A673 (cell line): ENCODE data around the gene JAKMIP1. TPM values are rescaled to one million over a fixed set of nuclear protein-coding genes. Genes with fewer than 3 reads are reported as not detected.

Source experiments
- BruUV-seq: library from RNA; stranded (reverse); fragments of 400-500 nt; replicated peaks from 2 replicates; lab custom pipeline; 2021; lab: Mats Ljungman, UMichigan
- CTCF ChIA-PET: fragments of 300-600 bp; sonication (Branson Sonifier 250); formaldehyde crosslinking; loops from one replicate; lab custom pipeline; 2022; ENCODE audit warnings: antibody characterized with exemption; lab: Charles Lee
- POLR2A ChIA-PET: fragments of 300-600 bp; sonication (Branson Sonifier 250); formaldehyde crosslinking; loops from one replicate; lab custom pipeline; 2022; ENCODE audit warnings: antibody characterized with exemption; ENCODE audit not compliant: low non-redundant PET; lab: Charles Lee
- DNase-seq: peaks from one replicate; pipeline ENCODE4 v3.0.0-alpha.2; 2015; ENCODE audit warnings: low spot score
- H3K27ac ChIP-seq: fragments of 200-600 bp; sonication (generic); 2 replicates; pipeline ENCODE4 v1.5.1; 2016; ENCODE audit warnings: mixed run types, low read depth, mild to moderate bottlenecking, mixed read lengths, antibody characterized with exemption, low read length; ENCODE audit not compliant: poor library complexity, severe bottlenecking
- H3K27me3 ChIP-seq: fragments of 200-600 bp; sonication (generic); replicated peaks from 2 replicates; pipeline ENCODE4 v1.6.1; 2017; ENCODE audit warnings: mixed run types, low read depth, mild to moderate bottlenecking, mixed read lengths, antibody characterized with exemption, low read length; ENCODE audit not compliant: insufficient read depth, poor library complexity
- H3K36me3 ChIP-seq: fragments of 200-600 bp; sonication (generic); 2 replicates; pipeline ENCODE4 v1.6.1; 2016; ENCODE audit warnings: mixed run types, mild to moderate bottlenecking, mixed read lengths, antibody characterized with exemption, low read length; ENCODE audit not compliant: insufficient read depth, poor library complexity, severe bottlenecking
- H3K4me1 ChIP-seq: fragments of 200-600 bp; sonication (generic); 2 replicates; pipeline ENCODE4 v1.6.1; 2017; ENCODE audit warnings: mixed run types, mild to moderate bottlenecking, mixed read lengths, antibody characterized with exemption, low read length; ENCODE audit not compliant: insufficient read depth, poor library complexity, severe bottlenecking
- H3K4me3 ChIP-seq: fragments of 200-600 bp; sonication (generic); 2 replicates; pipeline ENCODE4 v1.5.1; 2016; ENCODE audit warnings: low read depth, mixed run types, mild to moderate bottlenecking, mixed read lengths, low read length; ENCODE audit not compliant: poor library complexity, severe bottlenecking
- H3K9me3 ChIP-seq: fragments of 200-600 bp; sonication (generic); 2 replicates; pipeline ENCODE4 v1.6.1; 2016; ENCODE audit warnings: mixed run types, low read depth, mild to moderate bottlenecking, mixed read lengths, antibody characterized with exemption, low read length; ENCODE audit not compliant: poor library complexity, severe bottlenecking
- EZH2 ChIP-seq: fragments of 200-600 bp; sonication (generic); IDR thresholded peaks from 2 replicates; pipeline ENCODE4 v1.6.1; 2017; ENCODE audit warnings: borderline replicate concordance, low read depth, mild to moderate bottlenecking, mixed read lengths, antibody characterized with exemption, low read length; ENCODE audit not compliant: poor library complexity, severe bottlenecking
- intact Hi-C: fragments of 100-400 bp; cut with micrococcal nuclease; formaldehyde crosslinking; loops from one replicate; pipeline ENCODE4 v1.10.0; 2022; ENCODE audit not compliant: unreplicated experiment
- total RNA-seq: library from RNA; stranded (reverse); gene quantifications from 2 replicates; pipeline ENCODE4 v1.2.3, GENCODE V29; 2021
- TF ChIP-seq, protein P1 (sequence below): fragments of 300-800, 200-600 bp; sonication (generic); conservative IDR thresholded peaks from 2 replicates; pipeline ENCODE4 v1.5.1; 2017; ENCODE audit warnings: low read depth, mild to moderate bottlenecking, antibody characterized with exemption, low read length, moderate library complexity, mixed read lengths

The JAKMIP1 gene
- total RNA-seq, 1 experiment from 2014 or later: not detected

DNA sequence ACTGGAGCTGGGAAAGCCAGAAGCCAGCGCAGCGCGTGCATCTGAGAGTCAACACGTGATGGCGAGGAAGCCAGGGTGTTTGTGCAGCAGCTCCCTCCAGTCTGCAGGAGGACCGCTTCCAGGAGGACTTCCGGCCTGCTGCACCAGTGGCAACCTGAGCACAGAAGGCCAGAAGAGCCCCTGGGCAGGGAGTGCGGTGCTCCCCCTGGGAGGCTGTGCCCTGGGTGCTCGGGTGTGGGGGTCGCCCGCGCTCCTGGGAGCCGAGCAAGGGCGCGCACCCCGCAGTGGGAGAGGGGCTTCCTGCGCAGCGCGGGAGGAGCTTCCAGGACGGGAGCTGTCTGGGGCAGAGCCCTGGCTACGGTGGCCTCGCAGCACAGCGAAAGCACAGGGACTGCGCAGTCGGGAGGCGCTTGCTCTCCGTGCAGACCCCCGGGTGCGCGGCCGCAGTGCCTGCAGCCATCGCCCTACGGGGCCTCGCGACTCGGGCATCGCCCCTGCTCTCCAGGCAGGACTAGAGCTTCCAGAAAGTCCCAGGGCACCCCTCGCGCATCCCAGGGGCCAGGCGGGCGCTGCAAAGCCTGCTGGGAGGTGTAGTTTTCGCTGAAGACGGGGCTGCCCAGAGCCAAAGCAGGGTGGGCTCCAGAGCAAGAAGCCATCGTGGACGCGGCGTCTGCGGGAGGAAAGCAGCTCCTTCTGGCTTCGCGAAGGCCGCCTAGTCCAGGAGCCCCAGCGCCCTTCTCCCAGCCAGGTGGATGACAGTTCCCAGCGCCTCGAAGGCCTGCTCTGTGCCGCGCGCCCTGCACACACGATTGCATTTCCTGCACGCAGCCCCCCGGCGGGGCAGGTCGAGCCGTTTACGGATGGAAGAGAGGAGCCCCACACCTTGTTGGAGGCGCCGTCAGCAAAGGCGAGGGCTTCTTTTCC, 45.2 kb upstream of the JAKMIP1 start:
- POLR2A ChIA-PET: no interaction called here
- intact Hi-C loops: no loop called here
- CTCF ChIA-PET: no interaction called here
- Histone ChIP-seq H3K36me3 (no peaks in the 10 kb centered on the region), H3K27me3 (peaks cover 60% of the 10 kb centered on the region), H3K9me3 (no peaks in the 10 kb centered on the region), H3K4me1 (no peaks in the 10 kb centered on the region), H3K27ac (no peak overlapping the region), H3K4me3 (peak overlapping the region; percentile 21)
- TF ChIP-seq, protein P1, sequence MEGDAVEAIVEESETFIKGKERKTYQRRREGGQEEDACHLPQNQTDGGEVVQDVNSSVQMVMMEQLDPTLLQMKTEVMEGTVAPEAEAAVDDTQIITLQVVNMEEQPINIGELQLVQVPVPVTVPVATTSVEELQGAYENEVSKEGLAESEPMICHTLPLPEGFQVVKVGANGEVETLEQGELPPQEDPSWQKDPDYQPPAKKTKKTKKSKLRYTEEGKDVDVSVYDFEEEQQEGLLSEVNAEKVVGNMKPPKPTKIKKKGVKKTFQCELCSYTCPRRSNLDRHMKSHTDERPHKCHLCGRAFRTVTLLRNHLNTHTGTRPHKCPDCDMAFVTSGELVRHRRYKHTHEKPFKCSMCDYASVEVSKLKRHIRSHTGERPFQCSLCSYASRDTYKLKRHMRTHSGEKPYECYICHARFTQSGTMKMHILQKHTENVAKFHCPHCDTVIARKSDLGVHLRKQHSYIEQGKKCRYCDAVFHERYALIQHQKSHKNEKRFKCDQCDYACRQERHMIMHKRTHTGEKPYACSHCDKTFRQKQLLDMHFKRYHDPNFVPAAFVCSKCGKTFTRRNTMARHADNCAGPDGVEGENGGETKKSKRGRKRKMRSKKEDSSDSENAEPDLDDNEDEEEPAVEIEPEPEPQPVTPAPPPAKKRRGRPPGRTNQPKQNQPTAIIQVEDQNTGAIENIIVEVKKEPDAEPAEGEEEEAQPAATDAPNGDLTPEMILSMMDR: no peak
- TF ChIP-seq EZH2: no peak
- DNase-seq: no peak
- no TSS peak for BruUV-seq

DNA sequence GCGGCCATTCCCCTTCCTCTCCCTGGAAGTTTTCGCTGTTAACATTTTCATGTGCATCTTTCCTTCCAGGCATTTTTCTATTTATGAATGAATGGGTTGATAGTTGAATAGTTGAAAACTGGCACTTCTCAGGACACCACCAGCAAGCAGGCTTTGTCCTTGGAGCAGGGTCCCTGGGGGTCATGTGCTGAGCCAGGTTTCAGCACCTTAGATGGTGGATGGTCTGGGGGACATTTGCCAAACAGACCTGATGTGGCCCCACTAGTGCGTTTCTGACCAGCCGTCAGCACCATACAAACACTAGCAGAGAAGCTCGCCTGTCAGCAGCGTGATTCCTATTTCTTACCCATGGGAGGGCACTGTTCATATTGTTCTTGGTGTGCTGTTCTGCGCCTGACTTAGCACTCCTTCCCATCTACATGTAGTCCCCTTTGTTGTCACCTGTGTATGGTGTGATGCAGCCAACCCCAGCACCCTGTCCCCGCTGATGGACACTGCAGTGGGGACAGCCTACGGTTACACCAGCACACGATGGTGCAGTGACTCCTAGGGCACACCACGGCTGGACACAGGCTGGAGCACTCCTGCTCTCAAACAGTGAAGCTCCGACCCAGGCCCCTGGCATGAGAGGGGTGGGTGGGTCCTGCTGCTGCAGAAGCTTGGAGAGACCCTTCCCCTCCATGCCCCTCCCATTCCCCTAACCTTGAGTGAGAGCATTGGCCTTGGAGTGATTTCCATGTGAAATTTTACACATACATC, 42.1 kb upstream of the JAKMIP1 start:
- intact Hi-C loops: no loop called here
- Histone ChIP-seq H3K36me3 (no peaks in the 10 kb centered on the region), H3K4me1 (no peaks in the 10 kb centered on the region), H3K27me3 (peaks cover 45% of the 10 kb centered on the region), H3K9me3 (no peaks in the 10 kb centered on the region), H3K27ac (no peak overlapping the region), H3K4me3 (no peak overlapping the region)
- no peak for DNase-seq
- CTCF ChIA-PET: no interaction called here
- TF ChIP-seq EZH2: no peak
- no TSS peak for BruUV-seq
- POLR2A ChIA-PET: no interaction called here

DNA sequence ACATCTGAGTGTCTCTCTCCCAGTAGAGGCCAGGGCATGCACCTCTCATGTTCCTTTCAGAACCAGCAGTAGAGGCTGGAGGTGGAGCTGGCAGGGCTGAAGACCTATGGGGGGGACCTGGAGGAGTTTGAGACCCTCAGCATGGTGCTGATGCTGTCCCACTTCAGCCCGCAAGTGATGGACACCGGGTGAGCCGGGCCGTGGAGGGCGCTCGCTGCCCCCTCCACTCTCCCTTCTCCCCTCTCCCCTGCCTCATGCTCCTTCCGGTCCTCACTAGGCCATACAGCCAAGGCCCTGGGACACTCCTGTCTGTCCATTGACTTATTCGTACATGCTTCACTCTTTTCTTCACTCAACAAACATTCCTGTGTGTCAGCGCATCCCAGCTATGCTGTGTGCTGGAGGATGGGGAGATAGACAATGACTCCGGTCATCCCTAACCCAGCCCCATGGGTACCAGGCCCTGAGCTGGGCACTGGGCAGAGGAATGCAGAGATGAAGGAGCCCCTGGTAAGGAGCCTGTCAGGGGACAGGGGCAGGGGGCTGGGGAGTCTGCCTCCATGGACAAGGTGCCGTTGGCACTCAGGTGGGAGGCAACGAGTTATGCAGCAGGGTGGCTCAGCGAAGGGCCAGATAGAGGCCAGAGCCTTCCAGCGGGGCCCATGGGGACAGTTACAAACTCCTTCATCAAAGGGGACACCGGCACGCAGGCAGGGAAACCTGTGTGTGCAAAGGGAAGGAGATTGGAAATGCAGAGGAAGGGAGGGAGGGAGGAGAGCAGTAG, 40.9 kb upstream of the JAKMIP1 start:
- ChIA-PET POLR2A (no interaction called here), CTCF (no interaction called here)
- H3K9me3 ChIP-seq: no peaks in the 10 kb centered on the region
- H3K27ac ChIP-seq: no peak overlapping the region
- DNase-seq: no peak
- intact Hi-C loops: no loop called here
- H3K4me3 ChIP-seq: no peak overlapping the region
- H3K4me1 ChIP-seq: no peaks in the 10 kb centered on the region
- TF ChIP-seq EZH2: no peak
- TF ChIP-seq, protein P1: no peak
- no TSS peak for BruUV-seq
- no peaks in the 10 kb centered on the region for H3K36me3 ChIP-seq
- peaks cover 42% of the 10 kb centered on the region for H3K27me3 ChIP-seq
